ENCODE results near the gene LZTR1. TPM values are rescaled to one million over a fixed set of nuclear protein-coding genes. Genes with fewer than 3 reads are reported as not detected.

The LZTR1 gene
- polyA plus RNA-seq, 2 of the 4 experiments (the other 2 are of a cell fraction), result 14.1 to 23.5 TPM

- peak overlapping the region; percentile 44 for H3K4me3 ChIP-seq
- peak overlapping the region; percentile 68 to 80 for H3K27ac ChIP-seq
- H3K9me3 ChIP-seq, result no peaks in the 10 kb centered on the region
- DNase-seq (ENCODE audit: low read depth in 1 of 2, low spot score in 1 of 2) (peak; percentile 70 to 74), ATAC-seq (peak; percentile 77 to 92), FAIRE-seq (no peak)
- H3K4me1 ChIP-seq, result peaks cover 18% of the 10 kb centered on the region
- 6% methylated on average over 13 of the region's 40 CpGs for WGBS (ENCODE audit: missing lambda C conversion rate)
- ChIA-PET POLR2A (interaction anchor here (2.6 kb wide), 1 partner anchor 12 kb away, joined by 8 read pairs; the partner anchor contains the start of gene THAP7), CTCF (interaction anchor here (1.1 to 1.4 kb wide), 2 partner anchors 88 to 90 kb away, joined by 3 read pairs; no protein-coding TSS in a partner anchor)
- TF ChIP-seq FOXS1 (CRISPR knock-in tag; IDR thresholded peaks at IDR 0.05) (no peak), E2F6 (IDR thresholded peaks at IDR 0.05; ENCODE audit: borderline replicate concordance, low read depth) (peak; percentile 28; the same call in 1 of the 2 replicates), SMC3 (IDR thresholded peaks at IDR 0.05) (no peak), MAX (IDR thresholded peaks at IDR 0.05) (peak; percentile 43)
- peak overlapping the region; percentile 98 for H3K4me2 ChIP-seq
These were observed 32.2 kb downstream of the LZTR1 start for GRCh38 chr22:21014202-21014725.

- ATAC-seq, result peak; percentile 61 to 74; a peak in 5 of 6 replicates
- WGBS (ENCODE audit: missing lambda C conversion rate), result 19% methylated on average over 7 of the region's 12 CpGs
- no peak for FAIRE-seq
- Histone ChIP-seq H3K4me1 (peaks cover 18% of the 10 kb centered on the region), H3K9me3 (no peaks in the 10 kb centered on the region), H3K27ac (peak within 1 kb of the TSS; percentile 68 to 80), H3K4me2 (peak within 1 kb of the TSS; percentile 98), H3K4me3 (peak within 1 kb of the TSS; percentile 44)
- POLR2A ChIA-PET, result interaction anchor here (0.6 to 2.6 kb wide), 2 partner anchors 9 to 13 kb away, joined by 3 to 8 read pairs; partner anchors contain the start of gene THAP7
- CTCF ChIA-PET, result interaction anchor here (0.7 to 1.4 kb wide), 4 partner anchors 47 to 90 kb away, joined by 3 to 4 read pairs (median 3); no protein-coding TSS in a partner anchor
- DNase-seq (ENCODE audit: low read depth in 1 of 2, low spot score in 1 of 2), result peak in 1 of 2 experiments; percentile 17
- TF ChIP-seq NPAS2 (CRISPR knock-in tag; IDR thresholded peaks at IDR 0.05; ENCODE audit: borderline replicate concordance) (no peak), NFE2L2 (conservative IDR thresholded peaks at IDR 0.05; ENCODE audit: low read length) (no peak), CBX8 (IDR thresholded peaks at IDR 0.05) (no peak), RAD21 (conservative IDR thresholded peaks at IDR 0.05 in 1 of 2, IDR thresholded peaks at IDR 0.05 in 1 of 2) (no peak), ZFP36 (IDR thresholded peaks at IDR 0.05; ENCODE audit: borderline replicate concordance, partially characterized antibody) (no peak), HOXB5 (CRISPR knock-in tag; IDR thresholded peaks at IDR 0.05) (no peak), SMC3 (IDR thresholded peaks at IDR 0.05) (no peak), HES2 (IDR thresholded peaks at IDR 0.05) (no peak), RCOR1 (IDR thresholded peaks at IDR 0.05; ENCODE audit: low read depth, low read length) (no peak), HOXA7 (CRISPR knock-in tag; IDR thresholded peaks at IDR 0.05) (no peak), KDM5A (IDR thresholded peaks at IDR 0.05) (no peak), CHD2 (IDR thresholded peaks at IDR 0.05; ENCODE audit: low read length, partially characterized antibody) (no peak), FOXS1 (CRISPR knock-in tag; IDR thresholded peaks at IDR 0.05) (no peak), EP300 (IDR thresholded peaks at IDR 0.05) (no peak), MAFK (IDR thresholded peaks at IDR 0.05; ENCODE audit: partially characterized antibody) (no peak), HDAC2 (IDR thresholded peaks at IDR 0.05) (no peak), CHD4 (IDR thresholded peaks at IDR 0.05; ENCODE audit: borderline replicate concordance) (no peak)
- TF ChIP-seq, protein P1, sequence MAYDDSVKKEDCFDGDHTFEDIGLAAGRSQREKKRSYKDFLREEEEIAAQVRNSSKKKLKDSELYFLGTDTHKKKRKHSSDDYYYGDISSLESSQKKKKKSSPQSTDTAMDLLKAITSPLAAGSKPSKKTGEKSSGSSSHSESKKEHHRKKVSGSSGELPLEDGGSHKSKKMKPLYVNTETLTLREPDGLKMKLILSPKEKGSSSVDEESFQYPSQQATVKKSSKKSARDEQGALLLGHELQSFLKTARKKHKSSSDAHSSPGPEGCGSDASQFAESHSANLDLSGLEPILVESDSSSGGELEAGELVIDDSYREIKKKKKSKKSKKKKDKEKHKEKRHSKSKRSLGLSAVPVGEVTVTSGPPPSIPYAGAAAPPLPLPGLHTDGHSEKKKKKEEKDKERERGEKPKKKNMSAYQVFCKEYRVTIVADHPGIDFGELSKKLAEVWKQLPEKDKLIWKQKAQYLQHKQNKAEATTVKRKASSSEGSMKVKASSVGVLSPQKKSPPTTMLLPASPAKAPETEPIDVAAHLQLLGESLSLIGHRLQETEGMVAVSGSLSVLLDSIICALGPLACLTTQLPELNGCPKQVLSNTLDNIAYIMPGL (CRISPR knock-in tag; IDR thresholded peaks at IDR 0.05; ENCODE audit: borderline replicate concordance), result no peak
- TF ChIP-seq, protein P2, sequence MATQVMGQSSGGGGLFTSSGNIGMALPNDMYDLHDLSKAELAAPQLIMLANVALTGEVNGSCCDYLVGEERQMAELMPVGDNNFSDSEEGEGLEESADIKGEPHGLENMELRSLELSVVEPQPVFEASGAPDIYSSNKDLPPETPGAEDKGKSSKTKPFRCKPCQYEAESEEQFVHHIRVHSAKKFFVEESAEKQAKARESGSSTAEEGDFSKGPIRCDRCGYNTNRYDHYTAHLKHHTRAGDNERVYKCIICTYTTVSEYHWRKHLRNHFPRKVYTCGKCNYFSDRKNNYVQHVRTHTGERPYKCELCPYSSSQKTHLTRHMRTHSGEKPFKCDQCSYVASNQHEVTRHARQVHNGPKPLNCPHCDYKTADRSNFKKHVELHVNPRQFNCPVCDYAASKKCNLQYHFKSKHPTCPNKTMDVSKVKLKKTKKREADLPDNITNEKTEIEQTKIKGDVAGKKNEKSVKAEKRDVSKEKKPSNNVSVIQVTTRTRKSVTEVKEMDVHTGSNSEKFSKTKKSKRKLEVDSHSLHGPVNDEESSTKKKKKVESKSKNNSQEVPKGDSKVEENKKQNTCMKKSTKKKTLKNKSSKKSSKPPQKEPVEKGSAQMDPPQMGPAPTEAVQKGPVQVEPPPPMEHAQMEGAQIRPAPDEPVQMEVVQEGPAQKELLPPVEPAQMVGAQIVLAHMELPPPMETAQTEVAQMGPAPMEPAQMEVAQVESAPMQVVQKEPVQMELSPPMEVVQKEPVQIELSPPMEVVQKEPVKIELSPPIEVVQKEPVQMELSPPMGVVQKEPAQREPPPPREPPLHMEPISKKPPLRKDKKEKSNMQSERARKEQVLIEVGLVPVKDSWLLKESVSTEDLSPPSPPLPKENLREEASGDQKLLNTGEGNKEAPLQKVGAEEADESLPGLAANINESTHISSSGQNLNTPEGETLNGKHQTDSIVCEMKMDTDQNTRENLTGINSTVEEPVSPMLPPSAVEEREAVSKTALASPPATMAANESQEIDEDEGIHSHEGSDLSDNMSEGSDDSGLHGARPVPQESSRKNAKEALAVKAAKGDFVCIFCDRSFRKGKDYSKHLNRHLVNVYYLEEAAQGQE (IDR thresholded peaks at IDR 0.05), result no peak
These were observed 32.8 kb downstream of the LZTR1 start, which contains the start of gene P2RX6 for GRCh38 chr22:21014726-21015465. Gene P2RX6 (plus strand): TSS chr22:21015165. CDS start chr22:21015175, 10 bp downstream.

Data from A549 (cell line).